Mesenchymal stem cell (in vitro differentiated cells and primary cell): ENCODE results near the gene SLC25A48.
A peak's percentile ranks its signal among the peaks of the same experiment; 100 is the strongest.

Source experiments
- DNase-seq: peaks from one replicate; pipeline ENCODE4 v3.0.0-alpha.2; 2013
- H2AFZ ChIP-seq: one replicate; pipeline ENCODE4 v1.6.1; 2013; ENCODE audit warnings: low read depth, mild to moderate bottlenecking, control low read depth, inconsistent platforms, low read length, moderate library complexity
- H2AK5ac ChIP-seq: 2 replicates; pipeline ENCODE4 v1.6.1; 2013; ENCODE audit warnings: low read length, moderate library complexity, mild to moderate bottlenecking, inconsistent platforms; ENCODE audit not compliant: severe bottlenecking
- H2BK120ac ChIP-seq: one replicate; pipeline ENCODE4 v1.6.1; 2013; ENCODE audit warnings: low read depth, mild to moderate bottlenecking, inconsistent platforms, low read length, moderate library complexity
- H2BK12ac ChIP-seq, 2 experiments: one replicate each; pipeline ENCODE4 v1.6.1; 2013; ENCODE audit warnings: inconsistent platforms in 2 of 2, low read length in 2 of 2, mild to moderate bottlenecking in 2 of 2, moderate library complexity in 2 of 2, control low read depth in 1 of 2
- H2BK15ac ChIP-seq: one replicate; pipeline ENCODE4 v1.6.1; 2013; ENCODE audit warnings: mild to moderate bottlenecking, low read depth, inconsistent platforms; ENCODE audit not compliant: poor library complexity, severe bottlenecking
- H2BK5ac ChIP-seq: 2 replicates; pipeline ENCODE4 v1.6.1; 2013; ENCODE audit warnings: low read depth, mild to moderate bottlenecking, low read length, control low read depth, inconsistent platforms; ENCODE audit not compliant: poor library complexity, severe bottlenecking
- H3K14ac ChIP-seq, 2 experiments: one replicate each; pipeline ENCODE4 v1.6.1; 2013; ENCODE audit warnings: inconsistent platforms in 2 of 2, low read length in 2 of 2, control low read depth in 1 of 2, mild to moderate bottlenecking in 1 of 2, moderate library complexity in 1 of 2
- H3K18ac ChIP-seq, 2 experiments: one replicate each; pipeline ENCODE4 v1.6.1; 2013; ENCODE audit warnings: inconsistent platforms in 2 of 2, low read length in 2 of 2, control low read depth in 1 of 2, low read depth in 1 of 2, mild to moderate bottlenecking in 1 of 2
- H3K23ac ChIP-seq, 2 experiments: one replicate each; pipeline ENCODE4 v1.6.1; 2013; ENCODE audit warnings: inconsistent platforms in 2 of 2, low read length in 2 of 2, mild to moderate bottlenecking in 2 of 2, moderate library complexity in 2 of 2, control low read depth in 1 of 2
- H3K27ac ChIP-seq: 2 replicates; pipeline ENCODE4 v1.5.1; 2013; ENCODE audit warnings: mild to moderate bottlenecking, moderate library complexity, low read length, control low read depth, inconsistent platforms; ENCODE audit not compliant: poor library complexity, severe bottlenecking
- H3K27me3 ChIP-seq, 2 experiments: 2 replicates each; pipeline versions ENCODE4 v1.6.1 to v1.7.0; 2013; ENCODE audit warnings: low read length in 2 of 2, mild to moderate bottlenecking in 2 of 2, moderate library complexity in 2 of 2, control low read depth in 1 of 2, inconsistent platforms in 1 of 2; ENCODE audit not compliant: control insufficient read depth in 1 of 2, insufficient read depth in 1 of 2
- H3K36me3 ChIP-seq, 2 experiments: 2 replicates each; pipeline versions ENCODE4 v1.6.1 to v1.7.0; 2013; ENCODE audit warnings: low read length in 2 of 2, control low read depth in 1 of 2, inconsistent platforms in 1 of 2, low read depth in 1 of 2, mild to moderate bottlenecking in 1 of 2; ENCODE audit not compliant: insufficient read depth in 2 of 2, control insufficient read depth in 1 of 2
- H3K4ac ChIP-seq, 2 experiments: one replicate each; pipeline ENCODE4 v1.6.1; 2013; ENCODE audit warnings: inconsistent platforms in 2 of 2, low read length in 2 of 2, mild to moderate bottlenecking in 2 of 2, moderate library complexity in 2 of 2, control low read depth in 1 of 2, low read depth in 1 of 2
- H3K4me1 ChIP-seq: 2 replicates; pipeline ENCODE4 v1.6.1; 2013; ENCODE audit warnings: low read depth, low read length, control low read depth; ENCODE audit not compliant: control insufficient read depth, insufficient read depth
- H3K4me2 ChIP-seq: 2 replicates; pipeline ENCODE4 v1.6.1; 2013; ENCODE audit warnings: low read length, mild to moderate bottlenecking, inconsistent platforms; ENCODE audit not compliant: poor library complexity, severe bottlenecking
- H3K4me3 ChIP-seq, 2 experiments: 2 replicates each; pipeline versions ENCODE4 v1.5.1 to v1.7.0; 2013; ENCODE audit warnings: low read length in 2 of 2, mild to moderate bottlenecking in 2 of 2, control low read depth in 1 of 2, low read depth in 1 of 2; ENCODE audit not compliant: insufficient read depth in 1 of 2
- H3K79me1 ChIP-seq: replicated peaks from 2 replicates; pipeline ENCODE4 v1.6.1; 2013; ENCODE audit warnings: mild to moderate bottlenecking, control low read depth, low read length, inconsistent platforms; ENCODE audit not compliant: poor library complexity, severe bottlenecking
- H3K9ac ChIP-seq: 2 replicates; pipeline ENCODE4 v1.7.0; 2013; ENCODE audit warnings: mild to moderate bottlenecking, low read length, moderate library complexity
- H3K9me3 ChIP-seq: 2 replicates; pipeline ENCODE4 v1.7.0; 2013; ENCODE audit warnings: mild to moderate bottlenecking, low read length; ENCODE audit not compliant: control insufficient read depth
- H4K8ac ChIP-seq: one replicate; pipeline ENCODE4 v1.6.1; 2013; ENCODE audit warnings: inconsistent platforms, mild to moderate bottlenecking, low read length, moderate library complexity
- H4K91ac ChIP-seq: one replicate; pipeline ENCODE4 v1.6.1; 2013; ENCODE audit warnings: mild to moderate bottlenecking, low read length, inconsistent platforms
- WGBS: methylation state at CpG from one replicate; pipeline ENCODE4 v1.1.7; 2013; ENCODE audit warnings: mixed read lengths; 5-methylcytosine and 5-hydroxymethylcytosine counted together

SLC25A48 gene

GRCh38 chr5:135921388-135921787, 86.9 kb downstream of the SLC25A48 start:
- no peak overlapping the region for H3K14ac ChIP-seq
- H3K79me1 ChIP-seq, result no peaks in the 10 kb centered on the region
- H4K91ac ChIP-seq, result no peak overlapping the region
- no peak overlapping the region for H3K23ac ChIP-seq
- no peak overlapping the region for H2BK120ac ChIP-seq
- no peak overlapping the region for H2AK5ac ChIP-seq
- no peaks in the 10 kb centered on the region for H3K4me1 ChIP-seq
- no peaks in the 10 kb centered on the region for H3K36me3 ChIP-seq
- H3K4ac ChIP-seq, result no peak overlapping the region
- no peak overlapping the region for H2BK12ac ChIP-seq
- H2AFZ ChIP-seq, result no peak overlapping the region
- H3K4me3 ChIP-seq, result no peak overlapping the region
- H2BK5ac ChIP-seq, result no peak overlapping the region
- H3K27ac ChIP-seq, result no peak overlapping the region
- WGBS, result no CpG with 5 or more reads among the region's 1 CpG
- peak; percentile 15 for DNase-seq
- no peak overlapping the region for H3K4me2 ChIP-seq
- no peak overlapping the region for H3K9ac ChIP-seq
- H4K8ac ChIP-seq, result no peak overlapping the region
- peaks cover 21 to 57% of the 10 kb centered on the region in 2 experiments for H3K27me3 ChIP-seq
- H3K18ac ChIP-seq, result no peak overlapping the region
- H2BK15ac ChIP-seq, result no peak overlapping the region
- H3K9me3 ChIP-seq, result no peaks in the 10 kb centered on the region

GRCh38 chr5:135930029-135930948, 95.8 kb downstream of the SLC25A48 start:
- WGBS, result 2% methylated on average over 92 of the region's 99 CpGs

GRCh38 chr5:135930949-135931295, 96.5 kb downstream of the SLC25A48 start:
- Histone ChIP-seq H3K4me2 (peak overlapping the region; percentile 37), H4K91ac (no peak overlapping the region), H2BK5ac (no peak overlapping the region), H3K36me3 (no peaks in the 10 kb centered on the region), H2BK12ac (no peak overlapping the region), H2AK5ac (no peak overlapping the region), H3K18ac (no peak overlapping the region), H3K4me3 (peak overlapping the region in 1 of 2 experiments; percentile 63), H3K79me1 (no peaks in the 10 kb centered on the region), H4K8ac (no peak overlapping the region), H3K9ac (no peak overlapping the region), H3K9me3 (peaks cover 6% of the 10 kb centered on the region), H3K4ac (no peak overlapping the region), H3K14ac (no peak overlapping the region), H3K4me1 (peaks cover 11% of the 10 kb centered on the region), H2BK120ac (no peak overlapping the region), H2AFZ (no peak overlapping the region), H3K23ac (no peak overlapping the region), H2BK15ac (no peak overlapping the region), H3K27me3 (peaks cover 38 to 63% of the 10 kb centered on the region in 2 experiments), H3K27ac (no peak overlapping the region)
- no peak for DNase-seq
- 9% methylated on average over 16 of the region's 18 CpGs for WGBS

More at GRCh38 chr5:135930029-135930948, 95.8 kb downstream of the SLC25A48 start:
- Histone ChIP-seq H3K27ac (no peak overlapping the region), H2BK15ac (peak overlapping the region; percentile 52), H3K36me3 (no peaks in the 10 kb centered on the region), H3K4me3 (peak overlapping the region; percentile 57 to 63), H3K4ac (no peak overlapping the region), H3K23ac (peak overlapping the region in 1 of 2 experiments; percentile 35), H4K8ac (no peak overlapping the region), H3K9ac (no peak overlapping the region), H2BK12ac (no peak overlapping the region), H2AFZ (peak overlapping the region; percentile 53), H3K27me3 (peaks cover 40 to 69% of the 10 kb centered on the region in 2 experiments), H2AK5ac (no peak overlapping the region), H3K4me2 (peak overlapping the region; percentile 94), H3K14ac (peak overlapping the region in 1 of 2 experiments; percentile 41), H3K4me1 (peaks cover 11% of the 10 kb centered on the region), H2BK5ac (no peak overlapping the region), H3K79me1 (no peaks in the 10 kb centered on the region), H3K9me3 (peaks cover 6% of the 10 kb centered on the region), H3K18ac (no peak overlapping the region), H2BK120ac (no peak overlapping the region), H4K91ac (no peak overlapping the region)
- DNase-seq, result no peak

- Histone ChIP-seq H3K27me3 (peaks cover 24 to 29% of the 10 kb centered on the region in 2 experiments), H3K4me2 (no peak overlapping the region), H3K9me3 (no peaks in the 10 kb centered on the region), H3K4me1 (peaks cover 9% of the 10 kb centered on the region), H3K79me1 (no peaks in the 10 kb centered on the region), H2BK15ac (no peak overlapping the region), H2AFZ (no peak overlapping the region), H2AK5ac (no peak overlapping the region), H3K36me3 (no peaks in the 10 kb centered on the region), H3K27ac (no peak overlapping the region), H3K4me3 (no peak overlapping the region), H3K9ac (no peak overlapping the region), H3K18ac (no peak overlapping the region), H4K91ac (no peak overlapping the region), H2BK120ac (no peak overlapping the region), H2BK5ac (no peak overlapping the region), H2BK12ac (no peak overlapping the region), H3K4ac (no peak overlapping the region), H3K23ac (no peak overlapping the region), H4K8ac (no peak overlapping the region), H3K14ac (no peak overlapping the region)
- WGBS, result 62% methylated on average over 3 of the region's 3 CpGs
- DNase-seq, result peak; percentile 16
These were observed 100.5 kb downstream of the SLC25A48 start for GRCh38 chr5:135934939-135935338.
